SK-N-SH (cell line): ENCODE data around the gene RRP15.

Experiments used
- CTCF ChIP-seq: fragments of 200-600 bp; sonication (generic); IDR thresholded peaks from 2 replicates; pipeline ENCODE4 v1.6.1; 2017; ENCODE audit warnings: antibody characterized with exemption, mild to moderate bottlenecking, moderate library complexity
- EP300 ChIP-seq, 2 experiments: IDR thresholded peaks; 2 replicates each; pipeline versions ENCODE4 v1.4.0 to v1.6.1; 2012; ENCODE audit warnings: borderline replicate concordance in 1 of 2, low read depth in 1 of 2, low read length in 1 of 2
- EZH2phosphoT487 ChIP-seq: fragments of 200-600 bp; sonication (generic); IDR thresholded peaks from 2 replicates; pipeline ENCODE4 v1.6.1; 2017; ENCODE audit warnings: low read depth, mixed run types, mild to moderate bottlenecking, antibody characterized with exemption, moderate library complexity, borderline replicate concordance
- GABPA ChIP-seq: IDR thresholded peaks from 2 replicates; pipeline ENCODE4 v1.4.0; 2012; ENCODE audit warnings: low read depth, mild to moderate bottlenecking
- GATA2 ChIP-seq: sonication (generic); formaldehyde crosslinking; IDR thresholded peaks from 2 replicates; pipeline ENCODE4 v1.5.0; 2020; ENCODE audit warnings: mild to moderate bottlenecking, missing genetic modification reagents
- NRF1 ChIP-seq: IDR thresholded peaks from 2 replicates; pipeline ENCODE4 v1.6.1; 2012; ENCODE audit warnings: low read depth, mild to moderate bottlenecking, low read length
- PBX3 ChIP-seq: IDR thresholded peaks from 2 replicates; pipeline ENCODE4; 2012
- POLR2AphosphoS5 ChIP-seq: IDR thresholded peaks from 2 replicates; pipeline ENCODE4 v1.6.1; 2012; ENCODE audit warnings: low read depth, low read length
- RAD21 ChIP-seq: IDR thresholded peaks from 2 replicates; pipeline ENCODE4 v1.6.1; 2012; ENCODE audit warnings: mild to moderate bottlenecking, low read length
- RFX5 ChIP-seq: IDR thresholded peaks from 2 replicates; pipeline ENCODE4 v1.6.1; 2012; ENCODE audit warnings: mild to moderate bottlenecking, improper control_type of control experiment, low read length
- SIN3A ChIP-seq: IDR thresholded peaks from 2 replicates; pipeline ENCODE4 v1.6.1; 2012; ENCODE audit warnings: low read depth, mild to moderate bottlenecking, low read length, moderate library complexity, borderline replicate concordance
- TAF1 ChIP-seq: IDR thresholded peaks from 2 replicates; pipeline ENCODE4 v1.6.1; 2012; ENCODE audit warnings: low read depth, mild to moderate bottlenecking, low read length, moderate library complexity, borderline replicate concordance
- USF1 ChIP-seq: IDR thresholded peaks from 2 replicates; pipeline ENCODE4 v1.4.0; 2012; ENCODE audit warnings: low read depth, borderline replicate concordance

DNA sequence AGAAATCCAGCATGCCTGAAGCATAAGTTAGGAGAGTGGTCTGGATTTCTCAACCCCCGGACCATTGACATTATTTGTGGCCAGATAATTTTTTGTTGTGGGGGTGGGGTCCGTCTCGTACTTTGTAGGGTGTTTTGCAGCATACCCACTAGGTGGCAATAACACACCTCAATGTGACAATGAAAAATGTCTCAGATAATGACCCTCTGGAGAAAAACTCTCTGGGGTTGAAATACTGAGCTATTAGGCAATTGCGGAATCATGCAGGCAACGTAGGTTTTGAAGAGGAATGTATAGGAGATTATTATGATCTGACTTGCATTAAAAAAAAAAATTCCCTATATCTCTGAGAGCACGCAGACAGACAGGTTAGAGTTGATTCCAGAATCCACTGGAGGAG is 25.3 kb upstream of the RRP15 start:
- TF ChIP-seq CTCF, result peak; percentile 21; the same call in 1 of the 2 replicates
- no peak for TF ChIP-seq RFX5
- no peak for TF ChIP-seq SIN3A
- TF ChIP-seq USF1, result no peak
- TF ChIP-seq TAF1, result no peak
- TF ChIP-seq RAD21, result peak; percentile 23; the same call in 1 of the 2 replicates
- TF ChIP-seq POLR2AphosphoS5, result no peak
- TF ChIP-seq PBX3, result no peak
- no peak for TF ChIP-seq GATA2
- TF ChIP-seq NRF1, result no peak
- TF ChIP-seq EP300 (IDR thresholded peaks at IDR 0.05; ENCODE audit: borderline replicate concordance in 1 of 2, low read depth in 1 of 2, low read length in 1 of 2), result no peak
- no peak for TF ChIP-seq EZH2phosphoT487
- no peak for TF ChIP-seq GABPA
